GM23338 (cell line): ENCODE results near the gene ARL4A. TPM values are rescaled to one million over a fixed set of nuclear protein-coding genes. Genes with fewer than 3 reads are reported as not detected.

Source experiments
- ATAC-seq: fragments of 200-7000 bp; cut with Tn5 transposase; 3 replicates; pipeline ENCODE4 v1.9.1; 2020
- DNase-seq: peaks from one replicate; pipeline ENCODE4 v3.0.0-alpha.2; 2015; ENCODE audit warnings: low spot score
- H2AFZ ChIP-seq: fragments of 200-600 bp; sonication (generic); 2 replicates; pipeline ENCODE4 v1.8.0; 2016; ENCODE audit warnings: antibody characterized with exemption, mild to moderate bottlenecking, moderate library complexity
- H3F3A ChIP-seq: fragments of 200-600 bp; sonication (generic); replicated peaks from 2 replicates; pipeline ENCODE4 v1.8.0; 2017; ENCODE audit warnings: antibody characterized with exemption, mixed run types, low read depth
- H3K27ac ChIP-seq: fragments of 200-600 bp; sonication (generic); 2 replicates; pipeline ENCODE4 v1.6.1; 2016; ENCODE audit warnings: low read depth
- H3K27me3 ChIP-seq: fragments of 200-600 bp; sonication (generic); 2 replicates; pipeline ENCODE4 v1.8.0; 2016; ENCODE audit warnings: mild to moderate bottlenecking, mixed run types, moderate library complexity; ENCODE audit not compliant: insufficient read depth
- H3K36me3 ChIP-seq: fragments of 200-600 bp; sonication (generic); 2 replicates; pipeline ENCODE4 v1.8.0; 2016; ENCODE audit warnings: mild to moderate bottlenecking; ENCODE audit not compliant: insufficient read depth
- H3K4me1 ChIP-seq: fragments of 200-600 bp; sonication (generic); 2 replicates; pipeline ENCODE4 v1.8.0; 2016; ENCODE audit warnings: mild to moderate bottlenecking, moderate library complexity; ENCODE audit not compliant: insufficient read depth
- H3K4me2 ChIP-seq: fragments of 200-600 bp; sonication (generic); 2 replicates; pipeline ENCODE4 v1.7.1; 2017; ENCODE audit warnings: mixed run types
- H3K4me3 ChIP-seq: fragments of 200-600 bp; sonication (generic); 2 replicates; pipeline ENCODE4 v1.6.1; 2016; ENCODE audit warnings: mixed run types
- H3K79me2 ChIP-seq: fragments of 200-600 bp; sonication (generic); replicated peaks from 2 replicates; pipeline ENCODE4 v1.8.0; 2017; ENCODE audit warnings: mild to moderate bottlenecking; ENCODE audit not compliant: insufficient read depth
- H3K9me2 ChIP-seq: fragments of 200-600 bp; sonication (generic); 2 replicates; pipeline ENCODE4 v1.8.0; 2017; ENCODE audit not compliant: insufficient read depth
- H4K20me1 ChIP-seq: fragments of 200-600 bp; sonication (generic); replicated peaks from 2 replicates; pipeline ENCODE4 v1.8.0; 2017; ENCODE audit warnings: mild to moderate bottlenecking; ENCODE audit not compliant: insufficient read depth
- H3K27ac Mint-ChIP-seq: 2 replicates; pipeline ENCODE4 v1.8.0; 2020; ENCODE audit warnings: inconsistent platforms, mild to moderate bottlenecking, moderate library complexity, mixed read lengths
- H3K27me3 Mint-ChIP-seq: 3 replicates; pipeline ENCODE4 v1.8.0; 2022; ENCODE audit warnings: low read depth, mild to moderate bottlenecking, moderate library complexity, mixed read lengths, inconsistent platforms; ENCODE audit not compliant: insufficient read depth, poor library complexity
- H3K36me3 Mint-ChIP-seq: 3 replicates; pipeline ENCODE4 v1.8.0; 2021; ENCODE audit warnings: low read depth, mild to moderate bottlenecking, inconsistent platforms, moderate library complexity, mixed read lengths
- H3K4me1 Mint-ChIP-seq: 3 replicates; pipeline ENCODE4 v1.8.0; 2020; ENCODE audit warnings: mild to moderate bottlenecking, inconsistent platforms, mixed read lengths
- H3K4me3 Mint-ChIP-seq: 3 replicates; pipeline ENCODE4 v1.8.0; 2021; ENCODE audit warnings: moderate library complexity, mild to moderate bottlenecking, inconsistent platforms, mixed read lengths
- H3K9me3 Mint-ChIP-seq: 3 replicates; pipeline ENCODE4 v1.8.0; 2020; ENCODE audit warnings: moderate library complexity, mild to moderate bottlenecking, inconsistent platforms, mixed read lengths
- CTCF ChIP-seq, 2 experiments: fragments of 200-600 bp in 1 of 2; sonication (generic) in 1 of 2; conservative IDR thresholded peaks; 2 replicates each; pipeline versions ENCODE4 v1.5.1 to v1.6.1; 2016 to 2017; ENCODE audit warnings: antibody characterized with exemption in 2 of 2, low read depth in 2 of 2, mild to moderate bottlenecking in 2 of 2, moderate library complexity in 1 of 2
- ETS1 ChIP-seq: IDR thresholded peaks from 2 replicates; pipeline ENCODE4 v1.6.1; 2016; ENCODE audit warnings: antibody characterized with exemption
- EZH2phosphoT487 ChIP-seq: fragments of 200-600 bp; sonication (generic); IDR thresholded peaks from one replicate; pipeline ENCODE4 v1.8.1; 2018; ENCODE audit warnings: antibody characterized with exemption; ENCODE audit not compliant: unreplicated experiment
- POLR2AphosphoS5 ChIP-seq: IDR thresholded peaks from 2 replicates; pipeline ENCODE4 v1.6.1; 2016; ENCODE audit warnings: antibody characterized with exemption, low read depth
- STAT1 ChIP-seq: IDR thresholded peaks from one replicate; pipeline ENCODE4 v1.6.1; 2016; ENCODE audit warnings: antibody characterized with exemption; ENCODE audit not compliant: unreplicated experiment
- ZNF331 ChIP-seq: fragments of 250-450 bp; sonication (Bioruptor Pico); IDR thresholded peaks from 2 replicates; pipeline ENCODE4 v1.5.0; 2020; ENCODE audit warnings: low read depth, mild to moderate bottlenecking, moderate library complexity
- ZNF462 ChIP-seq: fragments of 250-450 bp; sonication (Bioruptor Pico); IDR thresholded peaks from 2 replicates; pipeline ENCODE4 v1.5.0; 2020; ENCODE audit warnings: mild to moderate bottlenecking, moderate library complexity
- polyA plus RNA-seq: library from polyadenylated mRNA; unstranded; fragments of >200 nt; fragmentation: Nextera tagmentation; extraction: Ambion mirVana; gene quantifications from 2 replicates; pipeline ENCODE4 v1.2.1, GENCODE V29; 2016
- total RNA-seq: library from RNA; depleted of rRNA; stranded (reverse); fragments of >200 nt; shearing (Covaris generic); gene quantifications from 2 replicates; pipeline ENCODE4 v1.2.3, GENCODE V29; 2014

Gene ARL4A
- total and polyA plus RNA-seq, 2 experiments from 2014 or later = 48.9 to 82.5 TPM

- no peak for TF ChIP-seq ZNF462 (CRISPR knock-in tag)
- TF ChIP-seq EZH2phosphoT487 = no peak
These were observed 14.0 kb downstream of the ARL4A start (continued) for GRCh38 chr7:12701433-12701832.

- peaks cover 28% of the 10 kb centered on the region for H3K36me3 Mint-ChIP-seq
- no peak for ATAC-seq
- peaks cover 20% of the 10 kb centered on the region for H3K9me3 Mint-ChIP-seq
- TF ChIP-seq ZNF331 (CRISPR knock-in tag) = no peak
- TF ChIP-seq STAT1 = no peak
- TF ChIP-seq ZNF462 (CRISPR knock-in tag) = no peak
- no peak for TF ChIP-seq ETS1
- TF ChIP-seq CTCF (conservative IDR thresholded peaks at IDR 0.05; ENCODE audit: low read depth in 2 of 2) = no peak
- TF ChIP-seq POLR2AphosphoS5 = no peak
These were observed 16.4 kb downstream of the ARL4A start for GRCh38 chr7:12703881-12704280.

More at GRCh38 chr7:12703881-12704280, 16.4 kb downstream of the ARL4A start:
- H3K36me3 ChIP-seq = no peaks in the 10 kb centered on the region
- H3K79me2 ChIP-seq = no peaks in the 10 kb centered on the region
- Mint-ChIP-seq H3K27ac (no peak overlapping the region), H3K4me1 (peaks cover 5% of the 10 kb centered on the region), H3K4me3 (no peak overlapping the region), H3K27me3 (no peaks in the 10 kb centered on the region)
- no peaks in the 10 kb centered on the region for H3K9me2 ChIP-seq
- H3K27me3 ChIP-seq = no peaks in the 10 kb centered on the region
- H3F3A ChIP-seq = no peaks in the 10 kb centered on the region
- no peaks in the 10 kb centered on the region for H3K4me1 ChIP-seq
- H3K4me3 ChIP-seq = no peak overlapping the region
- no peaks in the 10 kb centered on the region for H4K20me1 ChIP-seq
- no peak overlapping the region for H2AFZ ChIP-seq
- no peak overlapping the region for H3K4me2 ChIP-seq
- no peak overlapping the region for H3K27ac ChIP-seq
- no peak for DNase-seq
